H9 (cell line): ENCODE results near the gene DAAM1. TPM values are rescaled to one million over a fixed set of nuclear protein-coding genes. Genes with fewer than 3 reads are reported as not detected.

Experiments used
- DNase-seq: peaks from one replicate; pipeline ENCODE4 v3.0.0-alpha.2; 2017
- H2AFZ ChIP-seq: one replicate; pipeline ENCODE4 v1.6.1; 2013; ENCODE audit warnings: mild to moderate bottlenecking, low read length, control low read depth, moderate library complexity
- H2AK5ac ChIP-seq: 2 replicates; pipeline ENCODE4 v1.6.1; 2013; ENCODE audit warnings: low read length, control low read depth, mixed read lengths; ENCODE audit not compliant: insufficient read length
- H2BK120ac ChIP-seq: one replicate; pipeline ENCODE4 v1.6.1; 2013; ENCODE audit warnings: low read depth, mild to moderate bottlenecking, low read length, control low read depth, inconsistent platforms; ENCODE audit not compliant: poor library complexity, severe bottlenecking
- H2BK12ac ChIP-seq: 2 replicates; pipeline ENCODE4 v1.6.1; 2013; ENCODE audit warnings: low read length, control low read depth, mixed read lengths, low read depth; ENCODE audit not compliant: insufficient read length
- H2BK15ac ChIP-seq: 2 replicates; pipeline ENCODE4 v1.6.1; 2013; ENCODE audit warnings: low read depth, low read length, control low read depth
- H2BK20ac ChIP-seq: one replicate; pipeline ENCODE4 v1.6.1; 2013; ENCODE audit warnings: low read depth, mild to moderate bottlenecking, low read length, control low read depth, inconsistent platforms; ENCODE audit not compliant: poor library complexity, severe bottlenecking
- H2BK5ac ChIP-seq: 2 replicates; pipeline ENCODE4 v1.6.1; 2013; ENCODE audit warnings: low read length, control low read depth, mixed read lengths; ENCODE audit not compliant: insufficient read length
- H3K14ac ChIP-seq: 2 replicates; pipeline ENCODE4 v1.6.1; 2013; ENCODE audit warnings: low read length, control low read depth; ENCODE audit not compliant: insufficient read depth
- H3K18ac ChIP-seq: 2 replicates; pipeline ENCODE4 v1.6.1; 2013; ENCODE audit warnings: low read depth, mild to moderate bottlenecking, mixed read lengths, low read length, control low read depth; ENCODE audit not compliant: insufficient read length
- H3K23ac ChIP-seq: 2 replicates; pipeline ENCODE4 v1.6.1; 2013; ENCODE audit warnings: low read length, control low read depth, mixed read lengths, low read depth; ENCODE audit not compliant: insufficient read length
- H3K23me2 ChIP-seq: 2 replicates; pipeline ENCODE4 v1.6.1; 2013; ENCODE audit warnings: low read depth, mild to moderate bottlenecking, mixed read lengths, low read length, control low read depth; ENCODE audit not compliant: insufficient read length, poor library complexity, severe bottlenecking
- H3K27ac ChIP-seq: 2 replicates; pipeline ENCODE4 v1.5.1; 2013; ENCODE audit warnings: low read length, control low read depth, mixed read lengths, low read depth; ENCODE audit not compliant: insufficient read length
- H3K27me3 ChIP-seq: 2 replicates; pipeline ENCODE4 v1.6.1; 2013; ENCODE audit warnings: low read length, control low read depth, inconsistent platforms; ENCODE audit not compliant: insufficient read depth
- H3K4ac ChIP-seq: 2 replicates; pipeline ENCODE4 v1.6.1; 2013; ENCODE audit warnings: low read depth, mild to moderate bottlenecking, control low read depth, inconsistent platforms, low read length, moderate library complexity
- H3K4me1 ChIP-seq: 2 replicates; pipeline ENCODE4 v1.6.1; 2013; ENCODE audit warnings: low read length, control low read depth, inconsistent platforms; ENCODE audit not compliant: insufficient read depth
- H3K4me2 ChIP-seq: 2 replicates; pipeline ENCODE4 v1.6.1; 2013; ENCODE audit warnings: low read length, control low read depth, mixed read lengths; ENCODE audit not compliant: insufficient read length, insufficient read depth
- H3K56ac ChIP-seq: 2 replicates; pipeline ENCODE4 v1.6.1; 2013; ENCODE audit warnings: low read depth, mild to moderate bottlenecking, mixed read lengths, low read length, control low read depth; ENCODE audit not compliant: insufficient read length
- H3K79me1 ChIP-seq: 2 replicates; pipeline ENCODE4 v1.6.1; 2013; ENCODE audit warnings: low read depth, mild to moderate bottlenecking, moderate library complexity, low read length, control low read depth, inconsistent platforms; ENCODE audit not compliant: insufficient read depth, poor library complexity, severe bottlenecking
- H3K79me2 ChIP-seq: 2 replicates; pipeline ENCODE4 v1.6.1; 2013; ENCODE audit warnings: low read length, control low read depth, inconsistent platforms; ENCODE audit not compliant: insufficient read depth
- H3K9ac ChIP-seq: 2 replicates; pipeline ENCODE4 v1.6.1; 2013; ENCODE audit warnings: low read length, control low read depth, mixed read lengths; ENCODE audit not compliant: insufficient read length; ENCODE audit errors: extremely low read depth
- H3K9me3 ChIP-seq: one replicate; pipeline ENCODE4 v1.6.1; 2013; ENCODE audit warnings: low read depth, low read length, inconsistent platforms; ENCODE audit not compliant: control insufficient read depth
- H3T11ph ChIP-seq: one replicate; pipeline ENCODE4 v1.6.1; 2013; ENCODE audit warnings: mild to moderate bottlenecking, low read length, control low read depth, inconsistent platforms
- H4K20me1 ChIP-seq: one replicate; pipeline ENCODE4 v1.6.1; 2013; ENCODE audit not compliant: control insufficient read depth, insufficient read length, insufficient read depth
- H4K5ac ChIP-seq: 2 replicates; pipeline ENCODE4 v1.6.1; 2013; ENCODE audit warnings: low read depth, mild to moderate bottlenecking, mixed read lengths, low read length, control low read depth; ENCODE audit not compliant: insufficient read length
- H4K8ac ChIP-seq: replicated peaks from 2 replicates; pipeline ENCODE4 v1.6.1; 2013; ENCODE audit warnings: low read length, control low read depth, mixed read lengths, low read depth; ENCODE audit not compliant: insufficient read length
- H4K91ac ChIP-seq: 2 replicates; pipeline ENCODE4 v1.6.1; 2013; ENCODE audit warnings: low read depth, mild to moderate bottlenecking, moderate library complexity, mixed read lengths, low read length, control low read depth; ENCODE audit not compliant: insufficient read length
- H3K27ac Mint-ChIP-seq, 3 experiments: 2 replicates in 2 of 3; 3 replicates in 1 of 3; pipeline ENCODE4 v1.8.0; 2020 to 2021; ENCODE audit warnings: mixed read lengths in 3 of 3, mild to moderate bottlenecking in 1 of 3, moderate library complexity in 1 of 3
- H3K27me3 Mint-ChIP-seq: 2 replicates; pipeline ENCODE4 v1.8.0; 2021; ENCODE audit warnings: low read depth, mild to moderate bottlenecking, moderate library complexity, mixed read lengths
- H3K36me3 Mint-ChIP-seq, 3 experiments: 2 replicates in 2 of 3; 3 replicates in 1 of 3; pipeline ENCODE4 v1.8.0; 2020 to 2021; ENCODE audit warnings: low read depth in 3 of 3, mixed read lengths in 3 of 3; ENCODE audit not compliant: insufficient read depth in 1 of 3
- H3K4me1 Mint-ChIP-seq, 2 experiments: 2 replicates each; pipeline ENCODE4 v1.8.0; 2020; ENCODE audit warnings: mixed read lengths in 2 of 2
- H3K4me3 Mint-ChIP-seq, 2 experiments: 2 replicates in 1 of 2; 3 replicates in 1 of 2; pipeline ENCODE4 v1.8.0; 2020 to 2021; ENCODE audit warnings: mild to moderate bottlenecking in 2 of 2, mixed read lengths in 2 of 2, moderate library complexity in 1 of 2
- H3K9me3 Mint-ChIP-seq, 2 experiments: 2 replicates in 1 of 2; 3 replicates in 1 of 2; pipeline ENCODE4 v1.8.0; 2020; ENCODE audit warnings: mild to moderate bottlenecking in 2 of 2, mixed read lengths in 2 of 2, moderate library complexity in 1 of 2
- CTCF ChIP-seq: fragments of 200-600 bp; sonication (generic); conservative IDR thresholded peaks from 3 replicates; pipeline ENCODE4 v1.8.0; 2021; ENCODE audit warnings: antibody characterized with exemption, mild to moderate bottlenecking
- WGBS: extraction: QIAGEN DNeasy Blood & Tissue Kit; methylation state at CpG from one replicate; pipeline ENCODE4 v1.1.7; 2013; ENCODE audit warnings: missing lambda C conversion rate, low lambda C conversion rate, mixed read lengths; ENCODE audit not compliant: insufficient read length; ENCODE audit errors: extremely low coverage; 5-methylcytosine and 5-hydroxymethylcytosine counted together
- total RNA-seq: library from RNA; stranded (reverse); gene quantifications from 2 replicates; pipeline ENCODE4 v1.2.1, GENCODE V29; 2021

Gene DAAM1
- total RNA-seq, 1 experiment from 2014 or later, result 19.5 TPM

- no peak overlapping the region for H2BK20ac ChIP-seq
- no peaks in the 10 kb centered on the region for H3K9me3 ChIP-seq
- H3K4me1 ChIP-seq, result peaks cover 11% of the 10 kb centered on the region
- H2BK5ac ChIP-seq, result no peak overlapping the region
- H4K91ac ChIP-seq, result no peak overlapping the region
- no peak overlapping the region for H3K23ac ChIP-seq
- H2AFZ ChIP-seq, result no peak overlapping the region
- no peak for TF ChIP-seq CTCF
- no peak overlapping the region for H3K56ac ChIP-seq
- H2BK120ac ChIP-seq, result no peak overlapping the region
- H2BK15ac ChIP-seq, result no peak overlapping the region
- Mint-ChIP-seq H3K27ac (no peak overlapping the region), H3K4me3 (no peak overlapping the region), H3K36me3 (no peaks in the 10 kb centered on the region; a peak in 1 of 7 replicates), H3K9me3 (no peaks in the 10 kb centered on the region), H3K27me3 (no peaks in the 10 kb centered on the region), H3K4me1 (peaks cover 13 to 19% of the 10 kb centered on the region in 2 experiments)
- H4K20me1 ChIP-seq, result no peaks in the 10 kb centered on the region
- no peaks in the 10 kb centered on the region for H3K79me2 ChIP-seq
- H2AK5ac ChIP-seq, result no peak overlapping the region
- no CpG with 5 or more reads among the region's 1 CpG for WGBS
- no peak overlapping the region for H3K18ac ChIP-seq
- no peaks in the 10 kb centered on the region for H3K27me3 ChIP-seq
- no peak overlapping the region for H3K9ac ChIP-seq
- no peaks in the 10 kb centered on the region for H3K23me2 ChIP-seq
- H3K4me2 ChIP-seq, result no peak overlapping the region
- no peak overlapping the region for H2BK12ac ChIP-seq
- no peak for DNase-seq
- no peak overlapping the region for H3T11ph ChIP-seq
- no peak overlapping the region for H4K8ac ChIP-seq
- no peak overlapping the region for H4K5ac ChIP-seq
- no peak overlapping the region for H3K4ac ChIP-seq
- no peaks in the 10 kb centered on the region for H3K79me1 ChIP-seq
- no peak overlapping the region for H3K14ac ChIP-seq
- no peak overlapping the region for H3K27ac ChIP-seq
Observed at GRCh38 chr14:59256331-59256730, 67.9 kb downstream of the DAAM1 start.
